Keratinocyte (primary cell): ENCODE results near the gene SIGLEC8. TPM values are rescaled to one million over a fixed set of nuclear protein-coding genes. Genes with fewer than 3 reads are reported as not detected.

Experiments used
- DNase-seq: peaks from one replicate; pipeline ENCODE4 v3.0.0-alpha.2; 2011; ENCODE audit warnings: low read depth, missing footprints, low spot score
- FAIRE-seq: peaks from 2 replicates; lab custom pipeline; 2011; peaks lifted over from hg19 to GRCh38; lab: Jason Lieb, UNC
- H2AFZ ChIP-seq: 2 replicates; pipeline ENCODE4 v1.6.0; 2012; ENCODE audit warnings: low read length, control low read depth, inconsistent platforms; ENCODE audit not compliant: control insufficient read depth
- H3K27ac ChIP-seq: 2 replicates; pipeline ENCODE4 v1.5.1; 2011; ENCODE audit warnings: low read length; ENCODE audit not compliant: control insufficient read depth, insufficient read depth
- H3K27me3 ChIP-seq: 3 replicates; pipeline ENCODE4 v1.6.0; 2011; ENCODE audit warnings: low read length; ENCODE audit not compliant: control insufficient read depth, insufficient read depth; ENCODE audit errors: extremely low read depth
- H3K36me3 ChIP-seq, 2 experiments: 2 replicates in 1 of 2; 3 replicates in 1 of 2; pipeline ENCODE4 v1.5.1; 2011; ENCODE audit warnings: low read length in 2 of 2, mild to moderate bottlenecking in 1 of 2; ENCODE audit not compliant: control insufficient read depth in 2 of 2, insufficient read depth in 2 of 2; ENCODE audit errors: extremely low read depth in 1 of 2
- H3K4me1 ChIP-seq: 3 replicates; pipeline ENCODE4 v1.5.1; 2011; ENCODE audit warnings: low read length; ENCODE audit not compliant: control insufficient read depth, insufficient read depth; ENCODE audit errors: extremely low read depth
- H3K4me2 ChIP-seq: 3 replicates; pipeline ENCODE4 v1.6.0; 2011; ENCODE audit warnings: low read depth, low read length; ENCODE audit not compliant: control insufficient read depth, insufficient read depth; ENCODE audit errors: extremely low read depth
- H3K4me3 ChIP-seq, 3 experiments: fragments of 200-600 bp in 1 of 3; sonication (generic) in 1 of 3; 2 replicates in 2 of 3; 3 replicates in 1 of 3; pipeline ENCODE4 v1.5.1; 2011 to 2016; ENCODE audit warnings: low read length in 3 of 3, mild to moderate bottlenecking in 3 of 3, control low read depth in 2 of 3, inconsistent platforms in 1 of 3, low read depth in 1 of 3, mixed read lengths in 1 of 3, mixed run types in 1 of 3, moderate library complexity in 1 of 3; ENCODE audit not compliant: control insufficient read depth in 2 of 3, insufficient read depth in 2 of 3; ENCODE audit errors: extremely low read depth in 1 of 3
- H3K79me2 ChIP-seq: 2 replicates; pipeline ENCODE4 v1.6.0; 2012; ENCODE audit warnings: low read length; ENCODE audit not compliant: control insufficient read depth, insufficient read depth
- H3K9ac ChIP-seq: 3 replicates; pipeline ENCODE4 v1.6.0; 2011; ENCODE audit warnings: low read length; ENCODE audit not compliant: control insufficient read depth, insufficient read depth; ENCODE audit errors: extremely low read depth
- H3K9me1 ChIP-seq: 3 replicates; pipeline ENCODE4 v1.6.0; 2011; ENCODE audit warnings: low read length; ENCODE audit not compliant: control insufficient read depth, insufficient read depth; ENCODE audit errors: extremely low read depth
- H3K9me3 ChIP-seq: 2 replicates; pipeline ENCODE4 v1.5.1; 2012; ENCODE audit warnings: low read depth, low read length; ENCODE audit not compliant: control insufficient read depth
- H4K20me1 ChIP-seq: 3 replicates; pipeline ENCODE4 v1.6.0; 2011; ENCODE audit warnings: low read length; ENCODE audit not compliant: control insufficient read depth, insufficient read depth; ENCODE audit errors: extremely low read depth
- CTCF ChIP-seq, 3 experiments: IDR thresholded peaks in 1 of 3; conservative IDR thresholded peaks in 1 of 3; optimal IDR thresholded peaks in 1 of 3; 2 replicates in 2 of 3; 3 replicates in 1 of 3; pipeline versions ENCODE3 to v1.5.1; 2011; ENCODE audit warnings: low read length in 3 of 3, mild to moderate bottlenecking in 3 of 3, moderate library complexity in 2 of 3, control low read depth in 1 of 3, inconsistent platforms in 1 of 3; ENCODE audit not compliant: insufficient read depth in 2 of 3; ENCODE audit errors: extremely low read depth in 1 of 3
- EZH2 ChIP-seq: IDR thresholded peaks from one replicate; pipeline ENCODE4 v1.6.1; 2012; ENCODE audit warnings: inconsistent platforms, mild to moderate bottlenecking, low read length, moderate library complexity
- dilution Hi-C: fragments of 300-500 bp; cut with MboI; formaldehyde crosslinking; loops from one replicate; pipeline ENCODE4 v1.7.0; 2020; ENCODE audit warnings: low sequenced_read_pairs; ENCODE audit not compliant: extremely low pct_ligation_motif_present
- polyA plus RNA-seq, 5 experiments: library from polyadenylated mRNA; depleted of rRNA in 3 of 5; stranded (reverse) in 3 of 5; stranded (forward) in 1 of 5; unstranded in 1 of 5; fragments of >200 nt; gene quantifications; 1 replicate in 1 of 5; 2 replicates in 3 of 5; 3 replicates in 1 of 5; pipeline versions ENCODE4 v1.2.1 to v1.2.3, GENCODE V29; 2011 to 2012; ENCODE audit warnings: missing spikeins in 2 of 5, low read depth in 1 of 5, low replicate concordance in 1 of 5

SIGLEC8 gene
- polyA plus RNA-seq, 1 donor (not counting 4 experiments of a cell fraction or from before 2014, with no cell fraction given), result not detected

- Histone ChIP-seq H3K9me3 (no peaks in the 10 kb centered on the region), H3K4me1 (no peaks in the 10 kb centered on the region), H3K9me1 (no peaks in the 10 kb centered on the region), H2AFZ (no peak overlapping the region), H3K79me2 (no peaks in the 10 kb centered on the region), H4K20me1 (no peaks in the 10 kb centered on the region), H3K4me2 (no peak overlapping the region), H3K27ac (no peak overlapping the region), H3K9ac (no peak overlapping the region), H3K27me3 (no peaks in the 10 kb centered on the region), H3K36me3 (no peaks in the 10 kb centered on the region), H3K4me3 (no peak overlapping the region)
- FAIRE-seq (no peak), DNase-seq (no peak)
- TF ChIP-seq CTCF (optimal IDR thresholded peaks at IDR 0.05 in 1 of 3, IDR thresholded peaks at IDR 0.05 in 1 of 3, conservative IDR thresholded peaks at IDR 0.05 in 1 of 3; ENCODE audit: extremely low read depth in 1 of 3, insufficient read depth in 2 of 3, low read length in 3 of 3) (no peak), EZH2 (no peak)
- dilution Hi-C loops, result no loop called here
These were observed 23.8 kb downstream of the SIGLEC8 start for GRCh38 chr19:51434456-51434855.

GRCh38 chr19:51433043-51433442 lies 25.2 kb downstream of the SIGLEC8 start:
- H3K36me3 ChIP-seq, result no peaks in the 10 kb centered on the region
- H4K20me1 ChIP-seq, result no peaks in the 10 kb centered on the region
- no peak for FAIRE-seq
- H3K4me3 ChIP-seq, result no peak overlapping the region
- TF ChIP-seq EZH2 (no peak), CTCF (optimal IDR thresholded peaks at IDR 0.05 in 1 of 3, IDR thresholded peaks at IDR 0.05 in 1 of 3, conservative IDR thresholded peaks at IDR 0.05 in 1 of 3; ENCODE audit: extremely low read depth in 1 of 3, insufficient read depth in 2 of 3, low read length in 3 of 3) (no peak)
- H3K79me2 ChIP-seq, result no peaks in the 10 kb centered on the region
- no peaks in the 10 kb centered on the region for H3K9me1 ChIP-seq
- no peaks in the 10 kb centered on the region for H3K9me3 ChIP-seq
- no peaks in the 10 kb centered on the region for H3K4me1 ChIP-seq
- H3K4me2 ChIP-seq, result no peak overlapping the region
- H3K9ac ChIP-seq, result no peak overlapping the region
- dilution Hi-C loops, result no loop called here
- H3K27ac ChIP-seq, result no peak overlapping the region
- H3K27me3 ChIP-seq, result no peaks in the 10 kb centered on the region
- no peak for DNase-seq
- H2AFZ ChIP-seq, result no peak overlapping the region
